H1 (cell line): Measurements from ENCODE around the gene CEBPB. TPM values are rescaled to one million over a fixed set of nuclear protein-coding genes. Genes with fewer than 3 reads are reported as not detected.

ENCODE experiments used
- CTCF ChIA-PET: fragments of 300-600 bp; sonication (Branson Sonifier 250); formaldehyde crosslinking; loops from one replicate; lab custom pipeline; 2021; ENCODE audit not compliant: partially characterized antibody; lab: Charles Lee
- POLR2A ChIA-PET: fragments of 300-600 bp; sonication (Branson Sonifier 250); formaldehyde crosslinking; loops from one replicate; lab custom pipeline; 2021; ENCODE audit warnings: inconsistent platforms; ENCODE audit not compliant: partially characterized antibody; lab: Charles Lee
- DNase-seq, 2 experiments: peaks; one replicate each; pipeline versions ENCODE4 v3.0.0 to v3.0.0-alpha.2; 2010 to 2022; ENCODE audit warnings: low spot score in 2 of 2, low read depth in 1 of 2, mixed read lengths in 1 of 2
- FAIRE-seq: peaks from 2 replicates; lab custom pipeline; 2011; peaks lifted over from hg19 to GRCh38; lab: Jason Lieb, UNC
- H2AFZ ChIP-seq: 2 replicates; pipeline ENCODE4 v1.8.1; 2012; ENCODE audit warnings: low read length, inconsistent platforms
- H2AK5ac ChIP-seq: 2 replicates; pipeline ENCODE4 v1.6.1; 2013; ENCODE audit warnings: low read depth, low read length
- H2BK120ac ChIP-seq: replicated peaks from 2 replicates; pipeline ENCODE3; 2013; ENCODE audit warnings: low read depth, low read length, inconsistent platforms
- H2BK12ac ChIP-seq: 2 replicates; pipeline ENCODE4 v1.6.1; 2013; ENCODE audit warnings: low read depth, low read length
- H2BK15ac ChIP-seq: 2 replicates; pipeline ENCODE4 v1.6.1; 2013; ENCODE audit warnings: low read length
- H2BK20ac ChIP-seq: 2 replicates; pipeline ENCODE4 v1.6.1; 2013; ENCODE audit warnings: low read length
- H2BK5ac ChIP-seq: 2 replicates; pipeline ENCODE4 v1.6.1; 2013; ENCODE audit warnings: low read depth, low read length
- H3K14ac ChIP-seq: 2 replicates; pipeline ENCODE4 v1.6.1; 2013; ENCODE audit warnings: inconsistent platforms; ENCODE audit not compliant: insufficient read length
- H3K18ac ChIP-seq: 2 replicates; pipeline ENCODE4 v1.6.1; 2013; ENCODE audit warnings: low read length; ENCODE audit errors: extremely low read depth
- H3K23ac ChIP-seq: 2 replicates; pipeline ENCODE4 v1.6.1; 2013; ENCODE audit warnings: inconsistent platforms; ENCODE audit not compliant: insufficient read length
- H3K23me2 ChIP-seq: 2 replicates; pipeline ENCODE4 v1.6.1; 2013; ENCODE audit warnings: low read depth, low read length
- H3K27ac ChIP-seq: 2 replicates; pipeline ENCODE4 v1.6.1; 2011; ENCODE audit warnings: low read depth, low read length, inconsistent platforms
- H3K27me3 ChIP-seq, 4 experiments: replicated peaks in 1 of 4; 1 replicate in 1 of 4; 2 replicates in 3 of 4; pipeline versions ENCODE4 v1.6.1 to v1.8.1; 2011 to 2013; ENCODE audit warnings: low read length in 3 of 4, mild to moderate bottlenecking in 3 of 4, inconsistent platforms in 2 of 4, mixed read lengths in 2 of 4, moderate library complexity in 1 of 4; ENCODE audit not compliant: control insufficient read depth in 3 of 4, insufficient read depth in 3 of 4; ENCODE audit errors: extremely low read depth in 1 of 4
- H3K36me3 ChIP-seq, 4 experiments: 2 replicates each; pipeline versions ENCODE4 v1.6.1 to v1.8.1; 2011 to 2013; ENCODE audit warnings: mild to moderate bottlenecking in 4 of 4, low read length in 3 of 4, moderate library complexity in 2 of 4, control low read depth in 1 of 4, inconsistent platforms in 1 of 4; ENCODE audit not compliant: insufficient read depth in 4 of 4, control insufficient read depth in 2 of 4
- H3K4ac ChIP-seq: replicated peaks from 2 replicates; pipeline ENCODE3; 2013; ENCODE audit warnings: low read length, low read depth, mixed read lengths, inconsistent platforms; ENCODE audit not compliant: insufficient read length
- H3K4me1 ChIP-seq, 4 experiments: replicated peaks in 1 of 4; 1 replicate in 1 of 4; 2 replicates in 3 of 4; pipeline versions ENCODE4 v1.6.1 to v1.8.1; 2011 to 2013; ENCODE audit warnings: low read length in 3 of 4, inconsistent platforms in 2 of 4, mixed read lengths in 1 of 4; ENCODE audit not compliant: insufficient read depth in 4 of 4, control insufficient read depth in 3 of 4
- H3K4me2 ChIP-seq, 2 experiments: 2 replicates each; pipeline versions ENCODE4 v1.6.1 to v1.8.1; 2011 to 2013; ENCODE audit warnings: low read depth in 2 of 2, low read length in 2 of 2, control low read depth in 1 of 2, inconsistent platforms in 1 of 2, mild to moderate bottlenecking in 1 of 2; ENCODE audit not compliant: insufficient read depth in 1 of 2
- H3K4me3 ChIP-seq, 4 experiments: fragments of 200-600, 300-600 bp in 1 of 4; sonication (generic), shearing (Covaris generic), sonication (Bioruptor Twin) in 1 of 4; 2 replicates each; pipeline versions ENCODE4 v1.5.1 to v1.8.1; 2011 to 2016; ENCODE audit warnings: low read length in 4 of 4, low read depth in 3 of 4, control low read depth in 2 of 4, inconsistent platforms in 2 of 4, mild to moderate bottlenecking in 2 of 4, mixed read lengths in 1 of 4, moderate library complexity in 1 of 4; ENCODE audit not compliant: insufficient read depth in 2 of 4; ENCODE audit errors: extremely low read depth in 1 of 4
- H3K56ac ChIP-seq: replicated peaks from 2 replicates; pipeline ENCODE3; 2013; ENCODE audit warnings: low read depth, mild to moderate bottlenecking, mixed read lengths, low read length, inconsistent platforms; ENCODE audit not compliant: insufficient read length
- H3K79me1 ChIP-seq: 2 replicates; pipeline ENCODE4 v1.6.1; 2013; ENCODE audit warnings: low read depth, low read length, control low read depth
- H3K79me2 ChIP-seq, 2 experiments: 2 replicates each; pipeline versions ENCODE4 v1.6.1 to v1.8.1; 2012 to 2013; ENCODE audit warnings: low read length in 2 of 2, mild to moderate bottlenecking in 2 of 2, inconsistent platforms in 1 of 2; ENCODE audit not compliant: insufficient read depth in 2 of 2, control insufficient read depth in 1 of 2
- H3K9ac ChIP-seq, 4 experiments: replicated peaks in 1 of 4; 1 replicate in 1 of 4; 2 replicates in 3 of 4; pipeline versions ENCODE4 v1.6.1 to v1.8.1; 2011 to 2013; ENCODE audit warnings: low read depth in 3 of 4, low read length in 3 of 4, control low read depth in 2 of 4, mild to moderate bottlenecking in 2 of 4, moderate library complexity in 2 of 4, inconsistent platforms in 1 of 4; ENCODE audit errors: extremely low read depth in 1 of 4
- H3K9me3 ChIP-seq, 2 experiments: 2 replicates each; pipeline versions ENCODE4 v1.6.1 to v1.8.1; 2012 to 2013; ENCODE audit warnings: mild to moderate bottlenecking in 2 of 2, moderate library complexity in 2 of 2, control low read depth in 1 of 2, inconsistent platforms in 1 of 2, low read depth in 1 of 2, low read length in 1 of 2, mixed read lengths in 1 of 2; ENCODE audit not compliant: insufficient read depth in 2 of 2
- H4K20me1 ChIP-seq, 2 experiments: replicated peaks in 1 of 2; 2 replicates each; pipeline versions ENCODE3 to v1.8.1; 2011 to 2013; ENCODE audit warnings: inconsistent platforms in 2 of 2, low read length in 2 of 2, mild to moderate bottlenecking in 1 of 2; ENCODE audit not compliant: insufficient read depth in 2 of 2, control insufficient read depth in 1 of 2
- H4K5ac ChIP-seq: 2 replicates; pipeline ENCODE4 v1.6.1; 2013; ENCODE audit warnings: low read length, low read depth, mixed read lengths, inconsistent platforms; ENCODE audit not compliant: insufficient read length
- H4K8ac ChIP-seq: 2 replicates; pipeline ENCODE4 v1.8.0; 2013; ENCODE audit warnings: mild to moderate bottlenecking, moderate library complexity, low read length, inconsistent platforms; ENCODE audit not compliant: insufficient read depth; ENCODE audit errors: extremely low read depth
- H4K91ac ChIP-seq: replicated peaks from 2 replicates; pipeline ENCODE3; 2013; ENCODE audit warnings: low read length, mixed read lengths, inconsistent platforms; ENCODE audit not compliant: insufficient read length
- BRCA1 ChIP-seq: IDR thresholded peaks from 2 replicates; pipeline ENCODE4 v1.6.1; 2012; ENCODE audit warnings: low read depth, low read length, improper control_type of control experiment
- CEBPB ChIP-seq: IDR thresholded peaks from 2 replicates; pipeline ENCODE4 v1.6.1; 2012; ENCODE audit warnings: low read depth, low read length
- GTF2F1 ChIP-seq: IDR thresholded peaks from 2 replicates; pipeline ENCODE4 v1.6.1; 2012; ENCODE audit warnings: low read depth, low read length, improper control_type of control experiment, borderline replicate concordance
- JUN ChIP-seq: IDR thresholded peaks from 2 replicates; pipeline ENCODE4 v1.6.1; 2011; ENCODE audit warnings: low read depth, mild to moderate bottlenecking, improper control_type of control experiment, low read length
- KDM1A ChIP-seq: fragments of 200-600, 300-600 bp; sonication (generic); IDR thresholded peaks from 2 replicates; pipeline ENCODE4 v1.7.1; 2016; ENCODE audit warnings: mild to moderate bottlenecking, low read length, borderline replicate concordance
- MAFK ChIP-seq: IDR thresholded peaks from 2 replicates; pipeline ENCODE4 v1.6.1; 2012; ENCODE audit warnings: low read depth, mild to moderate bottlenecking, improper control_type of control experiment, low read length
- RXRA ChIP-seq: IDR thresholded peaks from 2 replicates; pipeline ENCODE4 v1.6.1; 2011; ENCODE audit warnings: low read depth, mild to moderate bottlenecking, low read length, moderate library complexity; ENCODE audit not compliant: insufficient read depth
- SAP30 ChIP-seq: fragments of 300-600 bp; sonication (generic); IDR thresholded peaks from 2 replicates; pipeline ENCODE4 v1.7.1; 2012; ENCODE audit warnings: low read length, moderate library complexity, mild to moderate bottlenecking, inconsistent platforms; ENCODE audit not compliant: insufficient read depth, insufficient replicate concordance
- SIN3A ChIP-seq, 2 experiments: IDR thresholded peaks in 1 of 2; conservative IDR thresholded peaks in 1 of 2; 2 replicates each; pipeline ENCODE4 v1.6.1; 2011 to 2012; ENCODE audit warnings: low read length in 2 of 2, improper control_type of control experiment in 1 of 2, low read depth in 1 of 2, mild to moderate bottlenecking in 1 of 2
- TAF1 ChIP-seq: IDR thresholded peaks from 2 replicates; pipeline ENCODE4 v1.6.1; 2011; ENCODE audit warnings: mild to moderate bottlenecking, low read depth, low read length
- YY1 ChIP-seq: IDR thresholded peaks from 2 replicates; pipeline ENCODE4 v1.6.1; 2011; ENCODE audit warnings: low read depth, mild to moderate bottlenecking, low read length
- WGBS, 2 experiments: shearing (Covaris generic) in 1 of 2; methylation state at CpG; one replicate each; pipeline versions ENCODE4 v1.1.6 to v1.1.7; 2013 to 2015; ENCODE audit warnings: low lambda C conversion rate in 2 of 2, mixed read lengths in 2 of 2, inconsistent platforms in 1 of 2, low coverage in 1 of 2, missing lambda C conversion rate in 1 of 2; ENCODE audit not compliant: insufficient replicate concordance in 2 of 2, insufficient coverage in 1 of 2, insufficient read length in 1 of 2; ENCODE audit errors: extremely low coverage in 1 of 2, missing lambda C conversion rate in 1 of 2; 5-methylcytosine and 5-hydroxymethylcytosine counted together
- polyA plus RNA-seq, 7 experiments: library from polyadenylated mRNA; depleted of rRNA in 3 of 7; stranded (reverse) in 5 of 7; unstranded in 2 of 7; fragments of >200 nt in 5 of 7; fragments of 200-250 nt in 2 of 7; gene quantifications; 1 replicate in 5 of 7; 2 replicates in 1 of 7; 4 replicates in 1 of 7; pipeline versions ENCODE4 v1.2.1 to v1.2.3, GENCODE V29; 2011 to 2013; ENCODE audit warnings: missing spikeins in 2 of 7, mixed read lengths in 2 of 7
- total RNA-seq: library from RNA; stranded (reverse); fragmentation: NEBNext Ultra II Directional; extraction: Animal tissue kit (Norgen Biotek cat#: 25700); gene quantifications from 2 replicates; pipeline ENCODE4 v1.2.1, GENCODE V29; 2021

The CEBPB gene
- total and polyA plus RNA-seq, 2 of the 8 experiments (the other 6 are each of a cell fraction or from before 2014, with no cell fraction given) = 7.1 to 24.1 TPM

DNA sequence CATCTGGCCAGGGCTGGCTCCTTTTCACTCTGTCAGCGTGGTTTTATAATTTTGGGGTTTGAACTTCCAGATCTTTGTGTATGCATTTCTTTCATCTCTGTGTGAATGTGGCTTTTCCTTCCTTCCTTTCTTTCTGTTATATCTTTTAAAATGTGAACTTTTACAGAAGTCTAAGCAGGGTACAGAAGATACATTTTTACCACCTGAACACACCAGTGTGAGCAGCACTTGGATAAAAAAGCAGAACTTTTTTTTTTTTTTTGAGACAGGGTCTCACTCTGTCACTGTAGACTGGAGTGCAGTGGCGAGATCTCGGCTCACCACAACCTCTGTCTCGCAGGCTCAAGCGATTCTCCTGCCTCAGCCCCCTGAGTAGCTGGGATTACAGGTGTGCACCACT is 20.5 kb downstream of the CEBPB start:
- Histone ChIP-seq H3K27me3 (no peaks in the 10 kb centered on the region), H3K9ac (no peak overlapping the region), H2BK20ac (no peak overlapping the region), H3K9me3 (no peaks in the 10 kb centered on the region), H2AK5ac (no peak overlapping the region), H2BK5ac (no peak overlapping the region), H2BK15ac (no peak overlapping the region), H3K56ac (no peak overlapping the region), H3K79me1 (no peaks in the 10 kb centered on the region), H4K20me1 (no peaks in the 10 kb centered on the region), H2BK12ac (no peak overlapping the region), H3K4ac (no peak overlapping the region), H2AFZ (no peak overlapping the region), H4K91ac (no peak overlapping the region), H3K36me3 (no peaks in the 10 kb centered on the region), H3K18ac (no peak overlapping the region), H2BK120ac (no peak overlapping the region), H3K23me2 (no peaks in the 10 kb centered on the region; the same call in 1 of the 2 replicates), H3K4me3 (no peak overlapping the region), H3K4me2 (no peak overlapping the region), H3K27ac (no peak overlapping the region), H3K23ac (no peak overlapping the region), H3K4me1 (peaks cover 0 to 2% (median 0%) of the 10 kb centered on the region in 4 experiments; a peak in 1 of 7 replicates), H4K8ac (no peak overlapping the region), H3K14ac (no peak overlapping the region), H3K79me2 (no peaks in the 10 kb centered on the region), H4K5ac (no peak overlapping the region)
- WGBS, 2 experiments = 95% methylated on average over 5 of the region's 5 CpGs; no CpG with 5 or more reads in 1 of the 2 experiments
- ChIA-PET POLR2A (no interaction called here), CTCF (interaction anchor here (0.7 to 2.3 kb wide), 2 partner anchors 9 to 70 kb away, joined by 3 to 6 read pairs; no protein-coding TSS in a partner anchor)
- DNase-seq (no peak), FAIRE-seq (no peak)
- TF ChIP-seq JUN (no peak), TAF1 (no peak), KDM1A (no peak), SIN3A (conservative IDR thresholded peaks at IDR 0.05 in 1 of 2, IDR thresholded peaks at IDR 0.05 in 1 of 2; ENCODE audit: low read depth in 1 of 2, low read length in 2 of 2) (no peak), RXRA (no peak), YY1 (no peak), MAFK (no peak), BRCA1 (no peak), SAP30 (no peak), CEBPB (no peak), GTF2F1 (no peak)
